Osteocyte (in vitro differentiated cells): Measurements from ENCODE around the gene MEG3. TPM values are rescaled to one million over a fixed set of nuclear protein-coding genes. Genes with fewer than 3 reads are reported as not detected.

Experiments
- DNase-seq: peaks from one replicate; pipeline ENCODE4 v3.0.0; 2021; ENCODE audit warnings: mixed read lengths; ENCODE audit not compliant: unreplicated experiment; ENCODE audit errors: extremely low spot score
- H3K27ac Mint-ChIP-seq: one replicate; pipeline ENCODE4 v1.8.0; 2021; ENCODE audit warnings: mild to moderate bottlenecking, mixed read lengths; ENCODE audit not compliant: unreplicated experiment
- H3K27me3 Mint-ChIP-seq: one replicate; pipeline ENCODE4 v1.8.0; 2021; ENCODE audit warnings: mixed read lengths; ENCODE audit not compliant: unreplicated experiment
- H3K36me3 Mint-ChIP-seq: one replicate; pipeline ENCODE4 v1.8.0; 2021; ENCODE audit warnings: mixed read lengths; ENCODE audit not compliant: unreplicated experiment
- H3K4me1 Mint-ChIP-seq: one replicate; pipeline ENCODE4 v1.8.0; 2021; ENCODE audit warnings: mixed read lengths; ENCODE audit not compliant: unreplicated experiment
- H3K4me3 Mint-ChIP-seq: one replicate; pipeline ENCODE4 v1.8.0; 2021; ENCODE audit warnings: mild to moderate bottlenecking, moderate library complexity, mixed read lengths; ENCODE audit not compliant: unreplicated experiment
- H3K9me3 Mint-ChIP-seq: one replicate; pipeline ENCODE4 v1.8.0; 2021; ENCODE audit warnings: mixed read lengths; ENCODE audit not compliant: unreplicated experiment
- CTCF ChIP-seq: fragments of 200-600 bp; sonication (generic); IDR thresholded peaks from 2 replicates; pipeline ENCODE4 v1.5.0; 2021; ENCODE audit warnings: antibody characterized with exemption, mild to moderate bottlenecking, moderate library complexity
- total RNA-seq: library from RNA; stranded (reverse); gene quantifications from 2 replicates; pipeline ENCODE4 v1.2.1, GENCODE V29; 2021

The MEG3 gene
- total RNA-seq, 1 donor from 2014 or later, result not detected

DNA sequence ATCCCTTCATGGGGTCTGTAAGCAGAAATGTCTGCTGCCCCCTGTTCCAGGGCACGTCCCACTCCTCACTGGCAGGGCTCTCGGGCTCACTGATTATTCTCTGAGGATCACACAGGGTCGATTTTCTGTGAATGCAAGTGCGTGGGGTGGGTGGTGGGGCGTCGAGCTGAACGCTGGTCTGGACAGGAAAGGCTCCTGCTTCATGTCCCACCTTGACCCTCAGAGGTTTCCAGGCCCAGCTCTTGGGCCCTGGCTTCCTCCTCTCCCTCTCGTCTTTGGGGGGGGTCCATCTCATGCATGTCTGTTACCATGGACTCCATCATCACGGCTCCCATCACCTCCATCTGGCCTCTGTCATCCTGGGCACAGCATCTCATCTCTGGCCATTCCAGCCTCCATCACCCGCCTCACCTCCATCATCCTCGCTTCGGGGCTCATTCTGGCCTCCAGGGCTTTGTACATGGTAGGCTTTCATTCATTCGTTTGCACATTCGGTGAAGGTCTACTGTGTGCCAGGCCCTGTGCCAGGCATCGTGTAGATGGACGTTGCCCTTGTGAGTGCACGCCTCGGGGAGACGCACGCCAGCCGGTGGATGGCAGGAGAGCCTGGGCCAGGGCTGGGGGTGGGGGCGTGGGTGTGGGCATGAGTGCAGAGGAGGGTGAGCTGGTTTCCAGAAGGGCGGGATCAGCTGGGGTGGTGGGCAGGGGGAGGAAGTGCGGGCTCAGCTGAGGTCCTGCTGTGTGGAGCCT is 42.9 kb downstream of the MEG3 start:
- H3K9me3 Mint-ChIP-seq, result peaks cover 8% of the 10 kb centered on the region
- H3K36me3 Mint-ChIP-seq, result no peaks in the 10 kb centered on the region
- no peak overlapping the region for H3K4me3 Mint-ChIP-seq
- no peaks in the 10 kb centered on the region for H3K4me1 Mint-ChIP-seq
- no peak for TF ChIP-seq CTCF
- H3K27ac Mint-ChIP-seq, result no peak overlapping the region
- H3K27me3 Mint-ChIP-seq, result no peaks in the 10 kb centered on the region
- no peak for DNase-seq

DNA sequence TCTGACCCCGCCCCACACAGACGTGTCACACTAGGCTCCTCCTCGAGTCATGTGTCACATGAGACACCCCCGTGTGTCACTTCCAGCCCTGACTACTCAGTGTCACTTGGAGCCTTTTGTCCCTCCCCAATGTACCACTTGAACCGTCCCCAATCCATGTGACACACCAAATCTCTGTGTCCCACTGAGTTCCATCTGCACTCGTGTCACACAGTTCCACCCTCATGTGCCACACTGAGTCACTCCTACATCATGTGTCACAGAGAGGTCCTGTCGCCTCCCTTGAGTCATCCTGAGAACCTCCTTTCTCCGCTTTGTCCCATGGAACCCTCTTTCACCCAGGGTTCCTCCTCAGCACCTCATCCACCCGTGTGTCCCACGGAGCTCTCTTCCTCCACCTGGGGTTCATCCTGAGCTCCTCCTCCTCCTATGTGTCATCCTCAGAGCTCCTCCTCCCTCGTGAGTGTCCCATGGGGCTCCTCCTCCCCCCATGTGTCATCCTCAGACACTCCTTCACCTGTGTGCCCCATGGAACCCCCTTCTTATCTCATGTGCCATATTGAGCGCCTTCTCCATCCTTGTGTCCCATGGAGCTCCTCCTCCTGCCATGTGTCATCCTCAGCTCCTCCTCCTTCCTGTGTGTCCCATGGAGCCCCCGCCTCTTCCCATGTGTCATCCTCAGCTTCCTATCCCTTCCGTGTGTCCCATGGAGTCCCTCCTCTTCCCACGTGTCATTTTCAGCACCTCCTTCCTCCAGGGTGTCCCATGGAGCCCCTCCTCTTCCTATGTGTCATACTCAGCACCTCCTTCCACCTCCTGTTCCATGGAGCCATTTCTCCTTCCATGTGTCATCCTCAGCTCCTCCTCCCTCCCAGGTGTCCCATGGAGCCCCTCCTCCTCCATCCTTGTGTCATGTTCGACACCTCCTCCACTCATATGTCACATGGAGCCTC is 45.6 kb downstream of the MEG3 start:
- DNase-seq, result no peak
- peaks cover 8% of the 10 kb centered on the region for H3K9me3 Mint-ChIP-seq
- H3K27ac Mint-ChIP-seq, result no peak overlapping the region
- no peaks in the 10 kb centered on the region for H3K36me3 Mint-ChIP-seq
- no peak overlapping the region for H3K4me3 Mint-ChIP-seq
- no peaks in the 10 kb centered on the region for H3K27me3 Mint-ChIP-seq
- no peak for TF ChIP-seq CTCF
- no peaks in the 10 kb centered on the region for H3K4me1 Mint-ChIP-seq

DNA sequence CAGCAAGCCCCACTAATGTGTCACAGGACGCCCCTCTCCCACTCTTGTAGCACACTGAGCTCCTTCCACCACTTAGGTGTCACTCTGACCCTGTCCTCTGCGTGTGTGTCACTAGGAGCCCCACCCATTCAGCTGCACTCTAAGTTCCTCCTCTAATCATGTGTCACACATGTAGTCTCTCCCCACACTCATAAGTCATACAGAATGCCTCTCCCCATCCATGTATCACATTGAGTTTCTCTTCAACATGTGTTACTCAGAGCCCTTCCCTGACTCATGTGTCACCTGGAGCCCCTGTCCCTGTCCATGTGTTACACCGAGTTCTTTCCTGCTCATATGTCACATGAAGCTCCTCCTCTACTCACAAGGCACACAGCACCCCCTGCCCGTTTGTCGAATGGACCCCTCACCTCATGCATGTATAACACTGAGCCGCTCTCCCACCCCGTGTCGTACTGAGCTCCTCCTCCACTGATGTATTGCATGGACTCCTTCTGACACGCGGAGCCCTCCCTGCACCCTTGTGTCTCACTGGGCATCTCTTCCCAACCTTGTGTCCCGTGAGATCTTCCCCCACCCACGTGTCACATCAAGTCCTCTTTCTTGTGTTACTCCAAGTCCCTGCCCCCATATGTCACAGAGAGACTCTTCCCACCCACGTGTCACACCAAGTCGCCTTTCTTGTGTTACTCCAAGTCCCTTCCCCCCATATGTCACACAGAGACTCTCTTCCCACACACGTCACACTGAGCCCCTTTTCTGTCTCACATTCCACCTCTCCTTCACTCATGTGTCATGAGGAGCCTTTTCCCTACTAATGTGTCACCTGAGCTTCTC is 46.6 kb downstream of the MEG3 start:
- Mint-ChIP-seq H3K9me3 (peaks cover 8% of the 10 kb centered on the region), H3K4me3 (no peak overlapping the region), H3K27me3 (no peaks in the 10 kb centered on the region), H3K4me1 (no peaks in the 10 kb centered on the region), H3K36me3 (no peaks in the 10 kb centered on the region), H3K27ac (no peak overlapping the region)
- DNase-seq, result no peak
- no peak for TF ChIP-seq CTCF

- Mint-ChIP-seq H3K9me3 (peaks cover 8% of the 10 kb centered on the region), H3K27me3 (no peaks in the 10 kb centered on the region), H3K4me1 (no peaks in the 10 kb centered on the region), H3K4me3 (no peak overlapping the region), H3K27ac (no peak overlapping the region), H3K36me3 (no peaks in the 10 kb centered on the region)
- DNase-seq, result no peak
- TF ChIP-seq CTCF, result no peak
These were observed 47.2 kb downstream of the MEG3 start for GRCh38 chr14:100873096-100873482.
